Heart left ventricle (tissue), 16 donors: ENCODE results near the gene CCDC148. TPM values are rescaled to one million over a fixed set of nuclear protein-coding genes. Genes with fewer than 3 reads are reported as not detected.

Experiments used
- ATAC-seq, 4 donors: fragments of 200-7000 bp; cut with Tn5 transposase; one replicate each; pipeline ENCODE4 v1.9.1; 2020 to 2022; ENCODE audit warnings: moderate library complexity in 4 of 4, mild to moderate bottlenecking in 3 of 4, moderate number of reproducible peaks in 1 of 4
- DNase-seq, 5 donors: peaks; one replicate each; pipeline ENCODE4 v3.0.0-alpha.2; 2020
- H3K27ac ChIP-seq, 12 donors: fragments of 200-600 bp; sonication (generic) in 4 of 12; one replicate each; pipeline versions ENCODE4 v1.5.0 to v1.8.0; 2016 to 2022; ENCODE audit warnings: mild to moderate bottlenecking in 2 of 12
- H3K27me3 ChIP-seq, 9 donors: fragments of 200-600 bp; sonication (generic) in 2 of 9; one replicate each; pipeline versions ENCODE4 v1.5.1 to v1.8.0; 2016 to 2022; ENCODE audit warnings: mild to moderate bottlenecking in 3 of 9
- H3K36me3 ChIP-seq, 9 donors: fragments of 200-600 bp; sonication (generic) in 2 of 9; one replicate each; pipeline versions ENCODE4 v1.5.0 to v1.8.0; 2018 to 2022; ENCODE audit warnings: mild to moderate bottlenecking in 2 of 9
- H3K4me1 ChIP-seq, 12 donors: fragments of 200-600 bp; sonication (generic) in 4 of 12; one replicate each; pipeline versions ENCODE4 v1.5.0 to v1.8.0; 2016 to 2022; ENCODE audit warnings: mild to moderate bottlenecking in 3 of 12
- H3K4me3 ChIP-seq, 12 donors: fragments of 200-600 bp; sonication (generic) in 4 of 12; one replicate each; pipeline versions ENCODE4 v1.5.0 to v1.8.0; 2017 to 2022; ENCODE audit warnings: mild to moderate bottlenecking in 9 of 12, moderate library complexity in 4 of 12
- H3K9me3 ChIP-seq, 12 donors: fragments of 200-600 bp; sonication (generic) in 4 of 12; one replicate each; pipeline versions ENCODE4 v1.5.0 to v1.8.0; 2016 to 2022; ENCODE audit warnings: mild to moderate bottlenecking in 1 of 12
- CTCF ChIP-seq, 12 donors: fragments of 200-600 bp; sonication (generic) in 4 of 12; IDR thresholded peaks; one replicate each; pipeline versions ENCODE4 v1.5.0 to v1.8.0; 2018 to 2022; ENCODE audit warnings: antibody characterized with exemption in 12 of 12, mild to moderate bottlenecking in 5 of 12
- POLR2A ChIP-seq, 2 donors: fragments of 450-650 bp; IDR thresholded peaks; one replicate each; pipeline ENCODE4 v1.6.1; 2017; ENCODE audit warnings: antibody characterized with exemption in 2 of 2, mild to moderate bottlenecking in 2 of 2, moderate library complexity in 2 of 2
- WGBS, 4 donors: extraction: QIAGEN DNeasy Blood & Tissue Kit in 2 of 4; methylation state at CpG; one replicate each; pipeline versions ENCODE4 v1.1.5 to v1.1.7; 2013 to 2018; 5-methylcytosine and 5-hydroxymethylcytosine counted together
- intact Hi-C, 10 donors: fragments of 100-400 bp; cut with DNase I; formaldehyde crosslinking; loops; one replicate each; pipeline versions ENCODE4 v1.11.1 to v1.14.2; 2022
- polyA plus RNA-seq, 2 donors: library from polyadenylated mRNA; stranded (reverse); fragments of 200-250 nt; gene quantifications; one replicate each; pipeline ENCODE4 v1.2.3, GENCODE V29; 2013
- total RNA-seq, 9 donors: library from RNA; depleted of rRNA in 2 of 9; stranded (reverse); fragments of >200 nt in 2 of 9; fragmentation: NEBNext Ultra II Directional in 3 of 9; extraction: Animal tissue kit (Norgen Biotek cat#: 25700) in 3 of 9; gene quantifications; one replicate each; pipeline versions ENCODE4 v1.1.0 to v1.2.4, GENCODE V29; 2016 to 2023
- donor health status: ischemic (EF 13 %, LVEDD 7.1; RV severe dilation, severe dysfunction).
- donor health status: healthy with polysubstance abuse.
- donor health status: DM: no; HTN: yes; CAD: no.
- donor health status: DM: no; HTN: no; CAD: no.
- donor health status: ischemic (EF 25% LVEDD 6.9; RV normal size, moderate dysfunction).
- donor health status: ischemic (EF 25% LVEDD 5.7; RV mildly dilated, moderate dysfunction).
- donor health status: healthy.
- donor health status: DM: yes; HTN: yes; CAD: no.
- donor health status: ischemic (EF 35%, LVEDD 5.7; RV mildly dilated, moderate dysfunction).
- donor health status: nonischemic (EF 11% LVEDD 7.7; RV severe dilation, severe dysfunction).
- donor health status: DM: yes; HTN: yes; CAD: no.
- donor health status: PGD.
- donor health status: ischemic (EF 29% LVEDD 5.4; RV normal size, mild dysfunction).
- donor health status: nonischemic (EF 23%, LVEDD 6.1; RV moderate dilation, normal function).

CCDC148 gene
- total and polyA plus RNA-seq, 11 donors = 0.24 to 1.2 (median 0.75) TPM; not detected in 2

GRCh38 chr2:158184001-158184400, 272.6 kb downstream of the CCDC148 start:
- no peak for TF ChIP-seq CTCF (IDR thresholded peaks at IDR 0.05)
- TF ChIP-seq POLR2A (IDR thresholded peaks at IDR 0.05) = no peak
- H3K36me3 ChIP-seq = no peaks in the 10 kb centered on the region
- ATAC-seq = no peak
- H3K27ac ChIP-seq = no peak overlapping the region
- peaks cover 0 to 7% (median 0%) of the 10 kb centered on the region in 12 donors for H3K4me1 ChIP-seq
- intact Hi-C loops = loop anchor here in 9 of 10 donors (5.0 to 10.0 kb wide), 5 partner anchors 149 to 568 kb away; partner anchors contain the start of genes CCDC148 (in 5 of the 9) and PKP4 (in 5 of the 9)
- 38 to 64% (median 58%) methylated on average over 1 of the region's 1 CpG for WGBS, 4 donors
- no peaks in the 10 kb centered on the region for H3K27me3 ChIP-seq
- H3K9me3 ChIP-seq = no peaks in the 10 kb centered on the region
- no peak for DNase-seq
- H3K4me3 ChIP-seq = no peak overlapping the region

- WGBS, 4 donors = 73 to 77% (median 76%) methylated on average over 3 of the region's 3 CpGs
- DNase-seq = no peak
Observed at GRCh38 chr2:158182676-158183295, 273.8 kb downstream of the CCDC148 start.

GRCh38 chr2:158181171-158181570, 275.4 kb downstream of the CCDC148 start:
- 72 to 100% (median 91%) methylated on average over 2 of the region's 2 CpGs for WGBS, 4 donors
- DNase-seq (no peak), ATAC-seq (no peak)
- no peak for TF ChIP-seq CTCF (IDR thresholded peaks at IDR 0.05)
- intact Hi-C loops = loop anchor here in 9 of 10 donors (2.0 to 10.0 kb wide), 6 partner anchors 146 to 571 kb away; partner anchors contain the start of genes CCDC148 (in 5 of the 9) and PKP4 (in 5 of the 9)
- Histone ChIP-seq H3K36me3 (no peaks in the 10 kb centered on the region), H3K4me1 (peaks cover 0 to 7% (median 0%) of the 10 kb centered on the region in 12 donors), H3K27ac (no peak overlapping the region), H3K9me3 (no peaks in the 10 kb centered on the region), H3K27me3 (no peaks in the 10 kb centered on the region), H3K4me3 (no peak overlapping the region)

More at GRCh38 chr2:158182676-158183295, 273.8 kb downstream of the CCDC148 start:
- Histone ChIP-seq H3K27ac (no peak overlapping the region), H3K4me3 (no peak overlapping the region), H3K4me1 (peaks cover 0 to 7% (median 0%) of the 10 kb centered on the region in 12 donors), H3K36me3 (no peaks in the 10 kb centered on the region), H3K27me3 (no peaks in the 10 kb centered on the region), H3K9me3 (no peaks in the 10 kb centered on the region)
- no peak for ATAC-seq
- no peak for TF ChIP-seq CTCF (IDR thresholded peaks at IDR 0.05)
- no peak for TF ChIP-seq POLR2A (IDR thresholded peaks at IDR 0.05)
- intact Hi-C loops = loop anchor here in 9 of 10 donors (5.0 to 10.0 kb wide), 5 partner anchors 148 to 570 kb away; partner anchors contain the start of genes CCDC148 (in 5 of the 9) and PKP4 (in 5 of the 9)

GRCh38 chr2:158179660-158180059, 276.9 kb downstream of the CCDC148 start:
- Histone ChIP-seq H3K36me3 (no peaks in the 10 kb centered on the region), H3K4me1 (peaks cover 0 to 7% (median 0%) of the 10 kb centered on the region in 12 donors), H3K4me3 (no peak overlapping the region), H3K27ac (no peak overlapping the region), H3K27me3 (no peaks in the 10 kb centered on the region), H3K9me3 (no peaks in the 10 kb centered on the region)
- DNase-seq (no peak), ATAC-seq (peak in 2 of 4 donors; percentile 27 to 60)
- intact Hi-C loops = loop anchor here (1.0 to 10.0 kb wide), 10 partner anchors 145 to 588 kb away; partner anchors contain the start of genes CCDC148 (in 6 of the 10) and PKP4 (in 6 of the 10)
- WGBS, 4 donors = 7 to 9% (median 8%) methylated on average over 2 of the region's 2 CpGs
- TF ChIP-seq POLR2A (IDR thresholded peaks at IDR 0.05) (no peak), CTCF (IDR thresholded peaks at IDR 0.05) (peak in 11 of 12 donors; percentile 21 to 67 (median 44))
